Trophoblast cell (in vitro differentiated cells and primary cell): ENCODE results near the gene GAS2L2.

Experiments
- DNase-seq, 2 donors: peaks; one replicate each; pipeline ENCODE4 v3.0.0-alpha.2; 2016
- H2AFZ ChIP-seq: 2 replicates; pipeline ENCODE4 v1.6.1; 2013; ENCODE audit warnings: low read length, moderate library complexity, mild to moderate bottlenecking; ENCODE audit not compliant: insufficient read depth, poor library complexity
- H2AK5ac ChIP-seq: 2 replicates; pipeline ENCODE4 v1.6.1; 2013; ENCODE audit warnings: mild to moderate bottlenecking, low read length
- H2BK120ac ChIP-seq: 2 replicates; pipeline ENCODE4 v1.6.1; 2013; ENCODE audit warnings: low read length, mild to moderate bottlenecking, moderate library complexity; ENCODE audit not compliant: insufficient read depth, poor library complexity
- H2BK12ac ChIP-seq: 2 replicates; pipeline ENCODE4 v1.6.1; 2013; ENCODE audit warnings: mild to moderate bottlenecking, low read length, moderate library complexity
- H2BK5ac ChIP-seq: 2 replicates; pipeline ENCODE4 v1.6.1; 2013; ENCODE audit warnings: low read length, low read depth, moderate library complexity, mild to moderate bottlenecking; ENCODE audit not compliant: poor library complexity
- H3K14ac ChIP-seq: 2 replicates; pipeline ENCODE4 v1.6.1; 2013; ENCODE audit warnings: mild to moderate bottlenecking, low read length
- H3K18ac ChIP-seq: 2 replicates; pipeline ENCODE4 v1.6.1; 2013; ENCODE audit warnings: mild to moderate bottlenecking, low read length
- H3K23ac ChIP-seq: 2 replicates; pipeline ENCODE4 v1.6.1; 2013; ENCODE audit warnings: low read length
- H3K27ac ChIP-seq: 2 replicates; pipeline ENCODE4 v1.5.1; 2013; ENCODE audit warnings: low read depth, mild to moderate bottlenecking, inconsistent platforms, low read length, moderate library complexity
- H3K27me3 ChIP-seq: 2 replicates; pipeline ENCODE4 v1.6.1; 2013; ENCODE audit warnings: inconsistent platforms, mild to moderate bottlenecking, low read length, moderate library complexity; ENCODE audit not compliant: insufficient read depth
- H3K36me3 ChIP-seq, 2 experiments: 1 replicate in 1 of 2; 2 replicates in 1 of 2; pipeline ENCODE4 v1.6.1; 2013; ENCODE audit warnings: low read length in 2 of 2, mild to moderate bottlenecking in 2 of 2, moderate library complexity in 1 of 2; ENCODE audit not compliant: insufficient read depth in 2 of 2, control insufficient read depth in 1 of 2
- H3K4ac ChIP-seq: 2 replicates; pipeline ENCODE4 v1.6.1; 2013; ENCODE audit warnings: low read depth, mild to moderate bottlenecking, low read length, moderate library complexity
- H3K4me1 ChIP-seq, 2 experiments: 1 replicate in 1 of 2; 2 replicates in 1 of 2; pipeline ENCODE4 v1.6.1; 2013; ENCODE audit warnings: low read length in 2 of 2, mild to moderate bottlenecking in 2 of 2, moderate library complexity in 1 of 2; ENCODE audit not compliant: insufficient read depth in 2 of 2, control insufficient read depth in 1 of 2
- H3K4me2 ChIP-seq: 2 replicates; pipeline ENCODE4 v1.6.1; 2013; ENCODE audit warnings: inconsistent platforms, mild to moderate bottlenecking, low read length, moderate library complexity
- H3K4me3 ChIP-seq: 2 replicates; pipeline ENCODE4 v1.5.1; 2013; ENCODE audit warnings: mild to moderate bottlenecking, low read depth, low read length, inconsistent platforms
- H3K79me1 ChIP-seq: one replicate; pipeline ENCODE4 v1.6.1; 2013; ENCODE audit warnings: low read length
- H3K79me2 ChIP-seq: 2 replicates; pipeline ENCODE4 v1.6.1; 2013; ENCODE audit warnings: low read length, mild to moderate bottlenecking; ENCODE audit not compliant: control insufficient read depth, insufficient read depth, poor library complexity
- H3K9ac ChIP-seq: 2 replicates; pipeline ENCODE4 v1.6.1; 2013; ENCODE audit warnings: mild to moderate bottlenecking, low read length
- H3K9me3 ChIP-seq: 2 replicates; pipeline ENCODE4 v1.6.1; 2013; ENCODE audit warnings: low read depth, mild to moderate bottlenecking, control low read depth, inconsistent platforms, low read length; ENCODE audit not compliant: insufficient read depth
- H4K12ac ChIP-seq: 2 replicates; pipeline ENCODE4 v1.6.1; 2013; ENCODE audit warnings: low read depth, mild to moderate bottlenecking, low read length, moderate library complexity
- H4K8ac ChIP-seq: 2 replicates; pipeline ENCODE4 v1.6.1; 2013; ENCODE audit warnings: low read depth, mild to moderate bottlenecking, low read length, moderate library complexity
- H4K91ac ChIP-seq: one replicate; pipeline ENCODE4 v1.6.1; 2013; ENCODE audit warnings: low read depth, mild to moderate bottlenecking, low read length, moderate library complexity
- WGBS: extraction: QIAGEN DNeasy Blood & Tissue Kit; methylation state at CpG from one replicate; pipeline ENCODE4 v1.1.7; 2013; ENCODE audit warnings: missing lambda C conversion rate; ENCODE audit not compliant: insufficient read length, insufficient coverage; ENCODE audit errors: extremely low coverage; 5-methylcytosine and 5-hydroxymethylcytosine counted together

Gene GAS2L2

GRCh38 chr17:35748979-35749378 lies 4.1 kb downstream of the GAS2L2 start:
- Histone ChIP-seq H3K79me2 (no peaks in the 10 kb centered on the region), H3K27ac (no peak overlapping the region), H3K79me1 (no peaks in the 10 kb centered on the region), H3K9ac (no peak overlapping the region), H4K12ac (no peak overlapping the region), H2BK12ac (no peak overlapping the region), H2AK5ac (no peak overlapping the region), H2AFZ (no peak overlapping the region), H3K4me2 (no peak overlapping the region), H3K14ac (no peak overlapping the region), H3K4ac (no peak overlapping the region), H3K18ac (no peak overlapping the region), H3K36me3 (no peaks in the 10 kb centered on the region), H4K8ac (no peak overlapping the region), H3K4me1 (peaks cover 5% of the 10 kb centered on the region in 2 experiments), H2BK5ac (no peak overlapping the region), H3K27me3 (no peaks in the 10 kb centered on the region), H4K91ac (no peak overlapping the region), H3K4me3 (no peak overlapping the region), H3K9me3 (peaks cover 3% of the 10 kb centered on the region), H2BK120ac (no peak overlapping the region), H3K23ac (no peak overlapping the region)
- DNase-seq: no peak
- WGBS: no CpG with 5 or more reads among the region's 6 CpGs

GRCh38 chr17:35748341-35748841 lies 4.6 kb downstream of the GAS2L2 start:
- Histone ChIP-seq H2BK5ac (no peak overlapping the region), H3K4me2 (no peak overlapping the region), H3K27ac (no peak overlapping the region), H3K36me3 (no peaks in the 10 kb centered on the region), H2BK120ac (no peak overlapping the region), H4K8ac (no peak overlapping the region), H3K4me1 (peaks cover 5% of the 10 kb centered on the region in 2 experiments), H3K18ac (no peak overlapping the region), H2AFZ (no peak overlapping the region), H3K9me3 (peaks cover 3% of the 10 kb centered on the region), H3K4ac (no peak overlapping the region), H3K9ac (no peak overlapping the region), H4K91ac (no peak overlapping the region), H2AK5ac (no peak overlapping the region), H3K4me3 (no peak overlapping the region), H3K79me1 (no peaks in the 10 kb centered on the region), H3K23ac (no peak overlapping the region), H3K27me3 (no peaks in the 10 kb centered on the region), H4K12ac (no peak overlapping the region), H3K14ac (no peak overlapping the region), H2BK12ac (no peak overlapping the region), H3K79me2 (no peaks in the 10 kb centered on the region)
- WGBS: no CpG with 5 or more reads among the region's 4 CpGs
- no peak for DNase-seq

DNA sequence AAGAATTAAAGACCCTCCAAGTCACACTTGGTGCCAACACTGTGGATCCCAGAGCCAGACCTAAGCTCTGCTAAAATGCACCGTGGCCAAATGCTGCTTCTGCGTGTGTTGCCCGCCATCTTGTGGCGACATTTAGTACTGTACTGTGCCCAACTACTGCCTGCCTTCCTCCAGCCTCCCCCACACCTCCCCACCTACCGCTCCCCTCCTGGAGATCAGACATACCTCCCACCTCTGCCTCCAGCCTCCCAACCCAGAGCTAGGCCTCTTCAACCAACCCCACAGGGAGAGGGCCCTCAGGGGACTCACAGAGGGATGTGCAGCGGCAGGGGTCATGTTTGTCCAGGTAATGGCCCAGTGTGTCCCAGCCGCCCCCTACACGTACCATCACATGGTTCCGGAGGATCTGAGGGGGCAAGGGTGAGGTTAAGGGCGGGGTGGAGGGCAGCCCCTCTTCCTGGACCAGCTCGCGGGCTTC lies 5.5 kb downstream of the GAS2L2 start:
- Histone ChIP-seq H3K9me3 (peaks cover 3% of the 10 kb centered on the region), H2AFZ (no peak overlapping the region), H3K36me3 (no peaks in the 10 kb centered on the region), H3K4me1 (peaks cover 5% of the 10 kb centered on the region in 2 experiments), H3K4me2 (no peak overlapping the region), H3K79me1 (no peaks in the 10 kb centered on the region), H4K12ac (no peak overlapping the region), H2BK120ac (no peak overlapping the region), H3K9ac (no peak overlapping the region), H2BK5ac (no peak overlapping the region), H4K91ac (no peak overlapping the region), H3K27me3 (no peaks in the 10 kb centered on the region), H2AK5ac (no peak overlapping the region), H3K4ac (no peak overlapping the region), H3K79me2 (no peaks in the 10 kb centered on the region), H3K4me3 (no peak overlapping the region), H2BK12ac (no peak overlapping the region), H4K8ac (no peak overlapping the region), H3K27ac (no peak overlapping the region), H3K18ac (no peak overlapping the region), H3K14ac (no peak overlapping the region), H3K23ac (no peak overlapping the region)
- DNase-seq: peak; percentile 62 to 86
- WGBS: no CpG with 5 or more reads among the region's 12 CpGs

GRCh38 chr17:35745749-35746320 lies 7.2 kb downstream of the GAS2L2 start:
- no peaks in the 10 kb centered on the region for H3K36me3 ChIP-seq
- no peak overlapping the region for H2BK120ac ChIP-seq
- H2AK5ac ChIP-seq: no peak overlapping the region
- H3K18ac ChIP-seq: no peak overlapping the region
- H4K91ac ChIP-seq: no peak overlapping the region
- no peak overlapping the region for H3K4me2 ChIP-seq
- no peaks in the 10 kb centered on the region for H3K79me2 ChIP-seq
- H2AFZ ChIP-seq: no peak overlapping the region
- no peak overlapping the region for H3K23ac ChIP-seq
- no peak overlapping the region for H4K12ac ChIP-seq
- H3K4me3 ChIP-seq: no peak overlapping the region
- no peak overlapping the region for H3K4ac ChIP-seq
- H3K27me3 ChIP-seq: peaks cover 3% of the 10 kb centered on the region
- H3K14ac ChIP-seq: no peak overlapping the region
- H2BK12ac ChIP-seq: no peak overlapping the region
- H4K8ac ChIP-seq: no peak overlapping the region
- no CpG with 5 or more reads among the region's 15 CpGs for WGBS
- H3K79me1 ChIP-seq: no peaks in the 10 kb centered on the region
- H3K9me3 ChIP-seq: peaks cover 6% of the 10 kb centered on the region
- H2BK5ac ChIP-seq: no peak overlapping the region
- no peak for DNase-seq
- peaks cover 5 to 8% of the 10 kb centered on the region in 2 experiments for H3K4me1 ChIP-seq
- H3K27ac ChIP-seq: no peak overlapping the region
- H3K9ac ChIP-seq: no peak overlapping the region
